HEK293 (cell line): ENCODE results near the gene KCNJ11.

Experiments used
- CTCF ChIA-PET: fragments of 350-600 bp; formaldehyde crosslinking; extraction: SDS; loops from one replicate; lab custom pipeline; 2021; ENCODE audit warnings: antibody characterized with exemption; lab: Yijun Ruan, JAX
- POLR2A ChIA-PET: fragments of 300-600 bp; formaldehyde crosslinking; extraction: SDS; loops from one replicate; lab custom pipeline; 2020; ENCODE audit warnings: antibody characterized with exemption, inconsistent platforms; lab: Yijun Ruan, JAX
- H3K27ac ChIP-seq: fragments of 200-500 bp; sonication (Bioruptor generic); 2 replicates; pipeline ENCODE4 v1.5.1; 2014; ENCODE audit warnings: low read depth, low read length, control low read depth, inconsistent platforms; ENCODE audit errors: extremely low read depth
- H3K36me3 ChIP-seq, 2 experiments: fragments of 200-500 bp in 1 of 2; sonication (Bioruptor generic) in 1 of 2; 1 replicate in 1 of 2; 2 replicates in 1 of 2; pipeline ENCODE4 v1.5.1; 2014 to 2017; ENCODE audit warnings: inconsistent platforms in 2 of 2, low read length in 2 of 2; ENCODE audit not compliant: control insufficient read depth in 2 of 2, insufficient read depth in 1 of 2
- H3K4me1 ChIP-seq: fragments of 200-500 bp; sonication (Bioruptor generic); 2 replicates; pipeline ENCODE4 v1.5.1; 2014; ENCODE audit warnings: mild to moderate bottlenecking, low read length, inconsistent platforms; ENCODE audit not compliant: control insufficient read depth, insufficient read depth
- H3K4me3 ChIP-seq: 2 replicates; pipeline ENCODE4 v1.5.1; 2011; ENCODE audit warnings: low read depth, mild to moderate bottlenecking, control low read depth, low read length, moderate library complexity
- H3K9me3 ChIP-seq: fragments of 200-500 bp; sonication (Bioruptor generic); 2 replicates; pipeline ENCODE4 v1.5.1; 2014; ENCODE audit warnings: low read depth, low read length, inconsistent platforms; ENCODE audit not compliant: control insufficient read depth, insufficient read depth
- FEZF1 ChIP-seq: fragments of 450-650 bp; formaldehyde crosslinking; IDR thresholded peaks from 2 replicates; pipeline ENCODE4 v1.5.1; 2016; ENCODE audit warnings: missing biosample characterization, missing genetic modification characterization
- HOXD13 ChIP-seq: sonication (generic); formaldehyde crosslinking; IDR thresholded peaks from 2 replicates; pipeline ENCODE4 v1.8.0; 2022; ENCODE audit warnings: missing genetic modification reagents, borderline replicate concordance
- MZF1 ChIP-seq: fragments of 450-650 bp; formaldehyde crosslinking; IDR thresholded peaks from 2 replicates; pipeline ENCODE4 v1.5.1; 2017; ENCODE audit warnings: missing biosample characterization, missing genetic modification characterization, borderline replicate concordance
- SETDB1 ChIP-seq: IDR thresholded peaks from one replicate; pipeline ENCODE4 v1.6.1; 2017; ENCODE audit warnings: mild to moderate bottlenecking, low read length, moderate library complexity, mixed read lengths; ENCODE audit not compliant: insufficient read length
- SP7 ChIP-seq: fragments of 450-650 bp; formaldehyde crosslinking; IDR thresholded peaks from 2 replicates; pipeline ENCODE4 v1.5.1; 2016; ENCODE audit warnings: missing biosample characterization, missing genetic modification characterization
- YY1 ChIP-seq: fragments of 450-650 bp; formaldehyde crosslinking; IDR thresholded peaks from 2 replicates; pipeline ENCODE4 v1.5.1; 2018; ENCODE audit warnings: missing biosample characterization, missing genetic modification characterization
- ZNF112 ChIP-seq: fragments of 450-650 bp; formaldehyde crosslinking; IDR thresholded peaks from 2 replicates; pipeline ENCODE4 v1.5.0; 2017; ENCODE audit warnings: missing biosample characterization, missing genetic modification characterization
- ZNF140 ChIP-seq: fragments of 450-650 bp; formaldehyde crosslinking; IDR thresholded peaks from 2 replicates; pipeline ENCODE4 v1.5.1; 2016; ENCODE audit warnings: missing biosample characterization, missing genetic modification characterization
- ZNF146 ChIP-seq: fragments of 450-650 bp; formaldehyde crosslinking; IDR thresholded peaks from 2 replicates; pipeline ENCODE4 v1.5.1; 2016; ENCODE audit warnings: missing biosample characterization, missing genetic modification characterization
- ZNF404 ChIP-seq: fragments of 450-650 bp; formaldehyde crosslinking; IDR thresholded peaks from 2 replicates; pipeline ENCODE4 v1.5.1; 2017; ENCODE audit warnings: missing biosample characterization, missing genetic modification characterization
- ZNF529 ChIP-seq: fragments of 450-650 bp; formaldehyde crosslinking; IDR thresholded peaks from 2 replicates; pipeline ENCODE4 v1.5.1; 2017; ENCODE audit warnings: missing genetic modification characterization, missing biosample characterization; ENCODE audit not compliant: insufficient replicate concordance
- ZNF544 ChIP-seq: fragments of 450-650 bp; formaldehyde crosslinking; IDR thresholded peaks from 2 replicates; pipeline ENCODE4 v1.5.0; 2017; ENCODE audit warnings: missing biosample characterization, missing genetic modification characterization
- ZNF610 ChIP-seq: fragments of 450-650 bp; formaldehyde crosslinking; IDR thresholded peaks from 2 replicates; pipeline ENCODE4 v1.5.1; 2016; ENCODE audit warnings: missing biosample characterization, missing genetic modification characterization, borderline replicate concordance
- ZNF621 ChIP-seq: fragments of 450-650 bp; formaldehyde crosslinking; IDR thresholded peaks from 2 replicates; pipeline ENCODE4 v1.5.1; 2017; ENCODE audit warnings: missing biosample characterization, missing genetic modification characterization
- TF ChIP-seq, protein P1 (sequence below): fragments of 450-650 bp; formaldehyde crosslinking; IDR thresholded peaks from 2 replicates; pipeline ENCODE4 v1.5.1; 2016; ENCODE audit warnings: missing biosample characterization, missing genetic modification characterization

KCNJ11 gene

DNA sequence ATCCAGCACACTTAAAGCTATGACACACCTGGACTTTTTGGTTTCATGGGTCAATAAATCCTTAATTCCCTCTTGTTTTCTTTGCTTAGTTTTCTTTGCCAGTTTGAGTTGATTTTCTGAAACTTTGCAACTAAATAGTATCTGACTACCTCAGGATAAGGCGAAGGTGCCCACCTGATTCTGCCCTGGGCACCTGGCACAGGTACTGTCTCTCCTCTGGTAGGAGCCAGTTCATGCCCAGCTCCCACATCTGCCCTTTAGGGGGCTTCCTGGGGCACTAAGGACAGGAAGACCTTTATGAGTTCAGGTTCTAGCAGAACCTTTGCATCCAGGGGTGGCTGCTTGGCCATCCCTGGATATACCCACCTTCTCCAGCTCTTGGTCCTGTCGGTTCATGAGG lies 19.6 kb upstream of the KCNJ11 start:
- POLR2A ChIA-PET, result no interaction called here
- TF ChIP-seq ZNF146 (tag by site-specific recombination), result no peak
- Histone ChIP-seq H3K27ac (no peak overlapping the region), H3K9me3 (no peaks in the 10 kb centered on the region), H3K36me3 (no peaks in the 10 kb centered on the region), H3K4me3 (no peak overlapping the region), H3K4me1 (peaks cover 5% of the 10 kb centered on the region; the same call in 1 of the 2 replicates)
- CTCF ChIA-PET, result interaction anchor here (1.9 kb wide), 1 partner anchor 66 kb away, joined by 7 read pairs; no protein-coding TSS in a partner anchor

DNA sequence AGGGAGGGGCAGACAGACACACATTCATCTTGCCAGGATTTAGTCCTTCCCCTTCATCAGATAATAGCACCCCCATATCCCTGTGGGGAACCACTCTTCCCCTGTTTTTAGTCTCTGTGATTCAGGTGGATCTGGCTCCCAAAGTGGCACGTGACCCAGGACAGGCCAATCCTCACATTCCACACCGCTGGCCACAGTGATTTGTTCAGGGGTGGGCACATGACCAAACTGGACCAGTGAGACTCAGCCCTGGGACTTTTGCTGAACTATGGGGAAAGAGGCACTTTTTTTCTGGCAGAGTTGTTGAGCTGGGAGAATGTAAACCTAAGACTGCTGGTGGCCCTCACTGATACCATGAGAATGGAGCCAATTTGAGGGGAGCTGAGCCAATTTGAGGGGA lies 19.1 kb upstream of the KCNJ11 start:
- no peak overlapping the region for H3K27ac ChIP-seq
- no peak overlapping the region for H3K4me3 ChIP-seq
- H3K4me1 ChIP-seq, result peaks cover 5% of the 10 kb centered on the region; the same call in 1 of the 2 replicates
- POLR2A ChIA-PET, result no interaction called here
- TF ChIP-seq ZNF404 (tag by site-specific recombination), result no peak
- no peaks in the 10 kb centered on the region for H3K36me3 ChIP-seq
- H3K9me3 ChIP-seq, result no peaks in the 10 kb centered on the region
- CTCF ChIA-PET, result interaction anchor here (1.9 kb wide), 1 partner anchor 66 kb away, joined by 7 read pairs; no protein-coding TSS in a partner anchor

DNA sequence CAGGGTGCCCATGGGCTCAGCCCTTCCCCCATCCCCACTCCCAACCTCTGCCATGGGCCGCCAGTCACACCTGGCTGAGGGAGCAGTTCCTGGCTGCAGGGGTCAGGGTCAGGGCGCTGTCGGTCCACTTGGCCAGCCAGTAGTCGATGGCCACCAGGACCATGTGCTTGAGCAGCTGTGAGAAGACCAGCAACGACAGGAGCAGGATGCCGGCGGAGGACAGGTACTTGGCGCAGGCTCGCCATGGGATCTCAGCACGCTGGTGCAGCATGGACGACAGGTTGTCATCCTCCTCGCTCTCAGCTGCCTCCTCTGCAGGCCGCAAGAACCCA lies 18.3 kb upstream of the KCNJ11 start:
- Histone ChIP-seq H3K9me3 (no peaks in the 10 kb centered on the region), H3K36me3 (no peaks in the 10 kb centered on the region), H3K4me1 (peaks cover 5% of the 10 kb centered on the region; the same call in 1 of the 2 replicates), H3K27ac (no peak overlapping the region), H3K4me3 (no peak overlapping the region)
- CTCF ChIA-PET, result no interaction called here
- POLR2A ChIA-PET, result no interaction called here
- TF ChIP-seq HOXD13, result no peak
- no peak for TF ChIP-seq ZNF610 (tag by site-specific recombination)
- TF ChIP-seq SETDB1, result no peak
- TF ChIP-seq ZNF529, result no peak
- TF ChIP-seq MZF1 (tag by site-specific recombination), result no peak
- no peak for TF ChIP-seq YY1

DNA sequence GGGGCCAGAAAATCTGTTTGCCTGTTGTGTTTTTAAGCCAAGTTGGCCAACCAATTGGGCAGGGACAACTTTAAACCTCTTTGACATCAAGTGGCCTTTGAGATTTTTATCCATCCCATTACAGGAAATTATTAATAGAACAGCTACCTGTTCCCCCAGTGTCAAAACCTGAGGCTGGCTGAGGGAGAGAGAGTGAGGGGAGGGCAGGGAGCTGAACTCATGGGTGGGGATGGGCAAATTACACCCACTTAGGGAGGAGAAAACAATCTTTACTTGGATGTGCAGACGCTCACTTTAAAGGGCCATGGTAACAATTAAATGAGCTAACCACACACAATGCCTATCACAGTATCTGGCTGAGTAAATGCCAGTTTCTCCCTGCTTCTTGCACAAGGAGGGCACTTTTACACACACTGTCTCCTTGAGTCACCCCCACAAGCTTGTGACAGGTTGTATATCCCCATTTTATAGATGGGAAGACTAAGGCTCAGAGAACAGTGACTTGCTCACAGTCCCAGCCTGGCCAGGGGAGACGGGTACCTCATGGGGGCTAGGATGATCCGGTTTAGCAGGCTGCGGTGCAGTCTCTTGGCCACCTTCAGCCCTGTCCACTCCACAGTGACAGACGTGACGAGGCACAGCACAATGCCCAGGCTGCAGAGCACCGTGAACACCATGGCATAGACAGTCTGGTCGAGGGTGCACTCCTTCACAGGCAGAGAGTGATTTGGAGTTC lies 17.8 kb upstream of the KCNJ11 start:
- ChIA-PET POLR2A (interaction anchor here (0.6 kb wide), 1 partner anchor 329 kb away, joined by 4 read pairs; the partner anchor contains the start of gene RPS13), CTCF (interaction anchor here (0.9 to 1.5 kb wide), 3 partner anchors 10 to 102 kb away, joined by 3 to 7 read pairs (median 3); partner anchors contain the start of gene KCNJ11)
- Histone ChIP-seq H3K27ac (peak overlapping the region; percentile 40; the same call in 1 of the 2 replicates), H3K9me3 (no peaks in the 10 kb centered on the region)
- TF ChIP-seq ZNF112 (tag by site-specific recombination) (no peak), SP7 (tag by site-specific recombination) (no peak), FEZF1 (tag by site-specific recombination) (no peak), ZNF621 (tag by site-specific recombination) (no peak), ZNF140 (no peak), ZNF544 (tag by site-specific recombination) (no peak)
- TF ChIP-seq, protein P1, sequence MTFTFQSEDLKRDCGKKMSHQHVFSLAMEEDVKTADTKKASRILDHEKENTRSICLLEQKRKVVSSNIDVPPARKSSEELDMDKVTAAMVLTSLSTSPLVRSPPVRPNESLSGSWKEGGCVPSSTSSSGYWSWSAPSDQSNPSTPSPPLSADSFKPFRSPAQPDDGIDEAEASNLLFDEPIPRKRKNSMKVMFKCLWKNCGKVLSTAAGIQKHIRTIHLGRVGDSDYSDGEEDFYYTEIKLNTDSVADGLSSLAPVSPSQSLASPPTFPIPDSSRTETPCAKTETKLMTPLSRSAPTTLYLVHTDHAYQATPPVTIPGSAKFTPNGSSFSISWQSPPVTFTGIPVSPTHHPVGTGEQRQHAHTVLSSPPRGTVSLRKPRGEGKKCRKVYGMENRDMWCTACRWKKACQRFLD, result no peak
- TF ChIP-seq, all 188 proteins: peak for 0
- Histone ChIP-seq H3K4me1 (peaks cover 5% of the 10 kb centered on the region; the same call in 1 of the 2 replicates), H3K4me3 (no peak overlapping the region), H3K36me3 (no peaks in the 10 kb centered on the region)
